Neuronal stem cell (in vitro differentiated cells): Measurements from ENCODE around the gene SEC23A.
"Not testable (repeated sequence)": the region's sequence is repeated elsewhere in the genome, so short reads cannot be mapped to it uniquely, and the experiment has no call there.

Experiments used
- DNase-seq: peaks from one replicate; pipeline ENCODE4 v3.0.0-alpha.2; 2013; ENCODE audit warnings: low spot score
- H2AFZ ChIP-seq: one replicate; pipeline ENCODE4 v1.6.1; 2013; ENCODE audit warnings: mild to moderate bottlenecking, low read length, inconsistent platforms
- H2AK5ac ChIP-seq: 2 replicates; pipeline ENCODE4 v1.6.1; 2013; ENCODE audit warnings: low read depth, mild to moderate bottlenecking, inconsistent platforms, low read length, moderate library complexity, mixed read lengths
- H2BK120ac ChIP-seq: 2 replicates; pipeline ENCODE4 v1.6.1; 2013; ENCODE audit warnings: low read depth, mild to moderate bottlenecking, inconsistent platforms, low read length, moderate library complexity, mixed read lengths
- H2BK12ac ChIP-seq: one replicate; pipeline ENCODE4 v1.6.1; 2013; ENCODE audit warnings: low read length, inconsistent platforms
- H2BK15ac ChIP-seq: 2 replicates; pipeline ENCODE4 v1.6.1; 2013; ENCODE audit warnings: mild to moderate bottlenecking, low read length, inconsistent platforms, mixed read lengths
- H2BK5ac ChIP-seq: one replicate; pipeline ENCODE4 v1.6.1; 2013; ENCODE audit warnings: inconsistent platforms, mild to moderate bottlenecking, low read length, moderate library complexity
- H3K14ac ChIP-seq: one replicate; pipeline ENCODE4 v1.6.1; 2013; ENCODE audit warnings: low read length, inconsistent platforms
- H3K18ac ChIP-seq: 2 replicates; pipeline ENCODE4 v1.6.1; 2013; ENCODE audit warnings: low read length, inconsistent platforms
- H3K23ac ChIP-seq: 2 replicates; pipeline ENCODE4 v1.6.1; 2013; ENCODE audit warnings: low read depth, mild to moderate bottlenecking, mixed read lengths, low read length, inconsistent platforms; ENCODE audit not compliant: poor library complexity
- H3K27ac ChIP-seq: replicated peaks from 3 replicates; pipeline ENCODE4 v1.5.1; 2013; ENCODE audit warnings: low read length, inconsistent platforms
- H3K27me3 ChIP-seq, 3 experiments: 2 replicates each; pipeline ENCODE4 v1.6.1; 2013; ENCODE audit warnings: low read length in 3 of 3, mild to moderate bottlenecking in 2 of 3, inconsistent platforms in 1 of 3, low read depth in 1 of 3, mixed read lengths in 1 of 3, moderate library complexity in 1 of 3; ENCODE audit not compliant: control insufficient read depth in 3 of 3, insufficient read depth in 3 of 3
- H3K36me3 ChIP-seq, 2 donors: replicated peaks in 1 of 2; 2 replicates each; pipeline ENCODE4 v1.6.1; 2013; ENCODE audit warnings: low read length in 2 of 2; ENCODE audit not compliant: control insufficient read depth in 2 of 2, insufficient read depth in 2 of 2
- H3K4ac ChIP-seq: 2 replicates; pipeline ENCODE4 v1.6.1; 2013; ENCODE audit warnings: inconsistent platforms, mild to moderate bottlenecking, low read length, moderate library complexity
- H3K4me1 ChIP-seq, 2 donors: 1 replicate in 1 of 2; 2 replicates in 1 of 2; pipeline ENCODE4 v1.6.1; 2013; ENCODE audit warnings: low read length in 2 of 2, low read depth in 1 of 2; ENCODE audit not compliant: control insufficient read depth in 2 of 2, insufficient read depth in 1 of 2
- H3K4me2 ChIP-seq: one replicate; pipeline ENCODE4 v1.6.1; 2013; ENCODE audit warnings: mild to moderate bottlenecking, low read length, inconsistent platforms; ENCODE audit not compliant: insufficient read depth, poor library complexity, severe bottlenecking
- H3K4me3 ChIP-seq, 2 donors: 2 replicates each; pipeline ENCODE4 v1.5.1; 2013; ENCODE audit warnings: low read length in 2 of 2, mild to moderate bottlenecking in 2 of 2, inconsistent platforms in 1 of 2, moderate library complexity in 1 of 2
- H3K79me1 ChIP-seq: one replicate; pipeline ENCODE4 v1.6.1; 2013; ENCODE audit warnings: low read depth, mild to moderate bottlenecking, inconsistent platforms, low read length, moderate library complexity
- H3K9ac ChIP-seq: one replicate; pipeline ENCODE4 v1.6.1; 2013; ENCODE audit warnings: mild to moderate bottlenecking, low read depth, low read length, inconsistent platforms; ENCODE audit not compliant: poor library complexity
- H3K9me3 ChIP-seq, 2 donors: replicated peaks in 1 of 2; 2 replicates each; pipeline versions ENCODE3 to v1.6.1; 2013; ENCODE audit warnings: low read length in 2 of 2, mild to moderate bottlenecking in 2 of 2, inconsistent platforms in 1 of 2, low read depth in 1 of 2, mixed read lengths in 1 of 2, moderate library complexity in 1 of 2; ENCODE audit not compliant: control insufficient read depth in 2 of 2, insufficient read depth in 1 of 2
- H4K8ac ChIP-seq: one replicate; pipeline ENCODE4 v1.6.1; 2013; ENCODE audit warnings: low read depth, mild to moderate bottlenecking, inconsistent platforms, low read length, moderate library complexity
- H4K91ac ChIP-seq: one replicate; pipeline ENCODE4 v1.6.1; 2013; ENCODE audit warnings: low read length, low read depth, mild to moderate bottlenecking, inconsistent platforms; ENCODE audit not compliant: poor library complexity
- WGBS, 2 donors: extraction: QIAGEN DNeasy Blood & Tissue Kit; methylation state at CpG; one replicate each; pipeline ENCODE4 v1.1.7; 2013; ENCODE audit warnings: missing lambda C conversion rate in 2 of 2, mixed read lengths in 1 of 2; ENCODE audit not compliant: insufficient read length in 2 of 2, insufficient replicate concordance in 1 of 2; ENCODE audit errors: extremely low coverage in 2 of 2; 5-methylcytosine and 5-hydroxymethylcytosine counted together

The SEC23A gene

GRCh38 chr14:39141623-39142022 lies 38.6 kb upstream of the SEC23A start:
- H2AK5ac ChIP-seq, H3K27me3 ChIP-seq, H3K18ac ChIP-seq, H2BK12ac ChIP-seq, H2BK5ac ChIP-seq, H4K8ac ChIP-seq, H2BK15ac ChIP-seq, H2AFZ ChIP-seq, H3K79me1 ChIP-seq, H3K23ac ChIP-seq, DNase-seq, H3K27ac ChIP-seq, H3K4me2 ChIP-seq, H3K4ac ChIP-seq, H2BK120ac ChIP-seq, H4K91ac ChIP-seq, H3K14ac ChIP-seq, H3K9ac ChIP-seq, H3K4me1 ChIP-seq, H3K4me3 ChIP-seq: not testable (repeated sequence)
- Histone ChIP-seq H3K36me3 (peaks cover 8 to 54% of the 10 kb centered on the region in 2 donors), H3K9me3 (peaks cover 0 to 13% of the 10 kb centered on the region in 2 donors)
- WGBS, 2 donors: no CpG with 5 or more reads among the region's 1 CpG

- no peak overlapping the region for H3K18ac ChIP-seq
- DNase-seq: no peak
- no peak overlapping the region for H2BK12ac ChIP-seq
- peaks cover 0 to 13% of the 10 kb centered on the region in 2 donors for H3K9me3 ChIP-seq
- no peak overlapping the region for H2AK5ac ChIP-seq
- H3K9ac ChIP-seq: no peak overlapping the region
- H3K27me3 ChIP-seq: no peaks in the 10 kb centered on the region
- no peaks in the 10 kb centered on the region for H3K4me1 ChIP-seq
- H2BK15ac ChIP-seq: no peak overlapping the region
- H3K23ac ChIP-seq: no peak overlapping the region
- no CpG with 5 or more reads among the region's 3 CpGs for WGBS, 2 donors
- no peak overlapping the region for H3K4ac ChIP-seq
- H3K4me2 ChIP-seq: no peak overlapping the region
- H4K91ac ChIP-seq: no peak overlapping the region
- peak overlapping the region; percentile 17 for H4K8ac ChIP-seq
- H2BK120ac ChIP-seq: no peak overlapping the region
- H3K36me3 ChIP-seq: peaks cover 8 to 69% of the 10 kb centered on the region in 2 donors
- no peak overlapping the region for H3K4me3 ChIP-seq
- no peak overlapping the region for H3K14ac ChIP-seq
- no peak overlapping the region for H2AFZ ChIP-seq
- no peak overlapping the region for H2BK5ac ChIP-seq
- no peak overlapping the region for H3K27ac ChIP-seq
- H3K79me1 ChIP-seq: peaks cover 3% of the 10 kb centered on the region
Measured at GRCh38 chr14:39140170-39140569, 37.1 kb upstream of the SEC23A start.

- Histone ChIP-seq H3K4me1 (no peaks in the 10 kb centered on the region), H3K9me3 (peaks cover 0 to 13% of the 10 kb centered on the region in 2 donors), H4K91ac (no peak overlapping the region), H3K27ac (no peak overlapping the region), H3K18ac (no peak overlapping the region), H4K8ac (no peak overlapping the region), H2BK120ac (no peak overlapping the region), H2BK12ac (no peak overlapping the region), H3K4me3 (no peak overlapping the region), H3K4ac (no peak overlapping the region), H2BK15ac (no peak overlapping the region), H3K14ac (no peak overlapping the region), H3K79me1 (peaks cover 3% of the 10 kb centered on the region), H2BK5ac (no peak overlapping the region), H3K23ac (no peak overlapping the region), H3K27me3 (no peaks in the 10 kb centered on the region), H2AFZ (no peak overlapping the region), H2AK5ac (no peak overlapping the region), H3K36me3 (peaks cover 8 to 86% of the 10 kb centered on the region in 2 donors), H3K9ac (no peak overlapping the region), H3K4me2 (no peak overlapping the region)
- DNase-seq: no peak
- WGBS, 2 donors: no CpG with 5 or more reads among the region's 1 CpG
Measured at GRCh38 chr14:39138440-39138839, 35.4 kb upstream of the SEC23A start.

DNA sequence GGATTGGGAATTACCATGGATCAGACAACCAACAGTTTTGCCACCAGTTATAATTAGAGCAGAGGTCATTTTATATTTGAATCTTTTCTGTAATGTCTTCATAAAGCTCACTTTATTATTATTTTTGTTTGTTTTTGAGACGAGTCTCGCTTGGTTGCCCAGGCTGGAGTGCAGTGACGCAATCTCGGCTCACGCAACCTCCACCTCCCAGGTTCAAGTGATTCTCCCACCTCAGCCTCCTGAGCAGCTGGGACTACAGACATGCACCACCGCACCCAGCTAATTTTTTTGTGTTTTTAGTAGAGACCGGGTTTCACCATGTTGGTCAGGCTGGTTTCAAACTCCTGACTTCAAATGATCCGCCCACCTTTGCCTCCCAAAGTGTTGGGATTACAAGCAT lies 34.8 kb upstream of the SEC23A start:
- H4K8ac ChIP-seq, H4K91ac ChIP-seq, H3K27me3 ChIP-seq, H2AFZ ChIP-seq, H3K4me1 ChIP-seq, H3K18ac ChIP-seq, H3K4me3 ChIP-seq, H2BK5ac ChIP-seq, DNase-seq, H2BK15ac ChIP-seq, H3K4me2 ChIP-seq, H3K14ac ChIP-seq, H2BK12ac ChIP-seq, H3K9ac ChIP-seq, H3K23ac ChIP-seq, H2AK5ac ChIP-seq, H3K79me1 ChIP-seq, H3K27ac ChIP-seq, H2BK120ac ChIP-seq, H3K4ac ChIP-seq: not testable (repeated sequence)
- H3K9me3 ChIP-seq: peaks cover 0 to 13% of the 10 kb centered on the region in 2 donors
- no CpG with 5 or more reads among the region's 8 CpGs for WGBS, 2 donors
- peaks cover 8 to 86% of the 10 kb centered on the region in 2 donors for H3K36me3 ChIP-seq
